Lung (tissue), 12 donors: Measurements from ENCODE around the gene COL18A1. TPM values are rescaled to one million over a fixed set of nuclear protein-coding genes. Genes with fewer than 3 reads are reported as not detected.

Experiments
- ATAC-seq: fragments of 200-7000 bp; cut with Tn5 transposase; one replicate; pipeline ENCODE4 v1.9.1; 2020; ENCODE audit warnings: moderate number of reproducible peaks; ENCODE audit not compliant: insufficient read depth, low FRiP score
- DNase-seq, 3 donors: peaks; one replicate each; pipeline ENCODE4 v3.0.0-alpha.2; 2013 to 2017
- H3K27ac ChIP-seq, 2 donors: one replicate each; pipeline ENCODE4 v1.5.1; 2013; ENCODE audit warnings: mild to moderate bottlenecking in 2 of 2, moderate library complexity in 2 of 2, control low read depth in 1 of 2, inconsistent platforms in 1 of 2, low read depth in 1 of 2, low read length in 1 of 2
- H3K27me3 ChIP-seq, 3 donors: one replicate each; pipeline ENCODE4 v1.5.1; 2013; ENCODE audit warnings: low read length in 2 of 3; ENCODE audit not compliant: control insufficient read depth in 3 of 3, insufficient read depth in 3 of 3
- H3K36me3 ChIP-seq, 4 donors: one replicate each; pipeline ENCODE4 v1.5.1; 2013; ENCODE audit warnings: low read length in 4 of 4, mild to moderate bottlenecking in 1 of 4, moderate library complexity in 1 of 4; ENCODE audit not compliant: control insufficient read depth in 4 of 4, insufficient read depth in 4 of 4
- H3K4me1 ChIP-seq, 5 donors: one replicate each; pipeline ENCODE4 v1.5.1; 2013; ENCODE audit warnings: low read length in 5 of 5, mild to moderate bottlenecking in 2 of 5, moderate library complexity in 1 of 5; ENCODE audit not compliant: control insufficient read depth in 5 of 5, insufficient read depth in 5 of 5
- H3K4me3 ChIP-seq: one replicate; pipeline ENCODE4 v1.5.1; 2013; ENCODE audit warnings: mild to moderate bottlenecking, control low read depth, moderate library complexity
- H3K9ac ChIP-seq, 2 donors: one replicate each; pipeline ENCODE4 v1.5.1; 2013; ENCODE audit warnings: low read length in 2 of 2, control low read depth in 1 of 2; ENCODE audit not compliant: insufficient read depth in 1 of 2
- H3K9me3 ChIP-seq, 4 donors: one replicate each; pipeline ENCODE4 v1.5.1; 2013; ENCODE audit warnings: low read length in 3 of 4, mild to moderate bottlenecking in 1 of 4, moderate library complexity in 1 of 4; ENCODE audit not compliant: control insufficient read depth in 4 of 4, insufficient read depth in 3 of 4
- WGBS, 2 donors: extraction: QIAGEN DNeasy Blood & Tissue Kit; methylation state at CpG; one replicate each; pipeline ENCODE4 v1.1.7; 2013; 5-methylcytosine and 5-hydroxymethylcytosine counted together
- polyA plus RNA-seq, 2 donors: library from polyadenylated mRNA; stranded (reverse); fragments of 200-250 nt; gene quantifications; one replicate each; pipeline ENCODE4 v1.2.1, GENCODE V29; 2013
- total RNA-seq, 2 donors: library from RNA; depleted of rRNA in 1 of 2; stranded (reverse); fragments of >200 nt in 1 of 2; gene quantifications; one replicate each; pipeline ENCODE4 v1.2.1, GENCODE V29; 2014 to 2021
- TF ChIP-seq, protein P1 (sequence below): IDR thresholded peaks from 2 replicates; pipeline ENCODE4 v1.5.1; 2012; ENCODE audit warnings: mild to moderate bottlenecking; ENCODE audit errors: control extremely low read depth, extremely low read depth
- donor health status: control.
- donor health status: control.
- donor health status: Bipolar disorder and iron deficiency.
- donor health status: healthy.
- donor health status: DM: yes; HTN: yes; CAD: no.

Gene COL18A1
- total and polyA plus RNA-seq, 4 donors, result 42.7 to 102 (median 45.8) TPM

GRCh38 chr21:45457161-45457831 is 52.3 kb downstream of the COL18A1 start:
- Histone ChIP-seq H3K27me3 (no peaks in the 10 kb centered on the region), H3K4me1 (peaks cover 0 to 33% (median 14%) of the 10 kb centered on the region in 5 donors), H3K4me3 (no peak overlapping the region), H3K27ac (no peak overlapping the region), H3K9me3 (peaks cover 0 to 2% (median 1%) of the 10 kb centered on the region in 4 donors), H3K36me3 (peaks cover 0 to 2% (median 0%) of the 10 kb centered on the region in 4 donors), H3K9ac (no peak overlapping the region)
- TF ChIP-seq, protein P1, sequence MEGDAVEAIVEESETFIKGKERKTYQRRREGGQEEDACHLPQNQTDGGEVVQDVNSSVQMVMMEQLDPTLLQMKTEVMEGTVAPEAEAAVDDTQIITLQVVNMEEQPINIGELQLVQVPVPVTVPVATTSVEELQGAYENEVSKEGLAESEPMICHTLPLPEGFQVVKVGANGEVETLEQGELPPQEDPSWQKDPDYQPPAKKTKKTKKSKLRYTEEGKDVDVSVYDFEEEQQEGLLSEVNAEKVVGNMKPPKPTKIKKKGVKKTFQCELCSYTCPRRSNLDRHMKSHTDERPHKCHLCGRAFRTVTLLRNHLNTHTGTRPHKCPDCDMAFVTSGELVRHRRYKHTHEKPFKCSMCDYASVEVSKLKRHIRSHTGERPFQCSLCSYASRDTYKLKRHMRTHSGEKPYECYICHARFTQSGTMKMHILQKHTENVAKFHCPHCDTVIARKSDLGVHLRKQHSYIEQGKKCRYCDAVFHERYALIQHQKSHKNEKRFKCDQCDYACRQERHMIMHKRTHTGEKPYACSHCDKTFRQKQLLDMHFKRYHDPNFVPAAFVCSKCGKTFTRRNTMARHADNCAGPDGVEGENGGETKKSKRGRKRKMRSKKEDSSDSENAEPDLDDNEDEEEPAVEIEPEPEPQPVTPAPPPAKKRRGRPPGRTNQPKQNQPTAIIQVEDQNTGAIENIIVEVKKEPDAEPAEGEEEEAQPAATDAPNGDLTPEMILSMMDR, result no peak
- DNase-seq, result no peak
- 85 to 90% methylated on average over 25 of the region's 25 CpGs for WGBS, 2 donors
- ATAC-seq, result no peak

- H3K9me3 ChIP-seq, result peaks cover 0 to 2% (median 1%) of the 10 kb centered on the region in 4 donors
- TF ChIP-seq, protein P1, result no peak
- DNase-seq, result no peak
- no peaks in the 10 kb centered on the region for H3K27me3 ChIP-seq
- peaks cover 0 to 33% (median 11%) of the 10 kb centered on the region in 5 donors for H3K4me1 ChIP-seq
- no peak overlapping the region for H3K9ac ChIP-seq
- peaks cover 0 to 2% (median 0%) of the 10 kb centered on the region in 4 donors for H3K36me3 ChIP-seq
- ATAC-seq, result no peak
- no peak overlapping the region for H3K27ac ChIP-seq
- 84 to 85% methylated on average over 8 to 9 of the region's 9 CpGs for WGBS, 2 donors
- H3K4me3 ChIP-seq, result no peak overlapping the region
Observed at GRCh38 chr21:45457832-45458172, 52.8 kb downstream of the COL18A1 start.

DNA sequence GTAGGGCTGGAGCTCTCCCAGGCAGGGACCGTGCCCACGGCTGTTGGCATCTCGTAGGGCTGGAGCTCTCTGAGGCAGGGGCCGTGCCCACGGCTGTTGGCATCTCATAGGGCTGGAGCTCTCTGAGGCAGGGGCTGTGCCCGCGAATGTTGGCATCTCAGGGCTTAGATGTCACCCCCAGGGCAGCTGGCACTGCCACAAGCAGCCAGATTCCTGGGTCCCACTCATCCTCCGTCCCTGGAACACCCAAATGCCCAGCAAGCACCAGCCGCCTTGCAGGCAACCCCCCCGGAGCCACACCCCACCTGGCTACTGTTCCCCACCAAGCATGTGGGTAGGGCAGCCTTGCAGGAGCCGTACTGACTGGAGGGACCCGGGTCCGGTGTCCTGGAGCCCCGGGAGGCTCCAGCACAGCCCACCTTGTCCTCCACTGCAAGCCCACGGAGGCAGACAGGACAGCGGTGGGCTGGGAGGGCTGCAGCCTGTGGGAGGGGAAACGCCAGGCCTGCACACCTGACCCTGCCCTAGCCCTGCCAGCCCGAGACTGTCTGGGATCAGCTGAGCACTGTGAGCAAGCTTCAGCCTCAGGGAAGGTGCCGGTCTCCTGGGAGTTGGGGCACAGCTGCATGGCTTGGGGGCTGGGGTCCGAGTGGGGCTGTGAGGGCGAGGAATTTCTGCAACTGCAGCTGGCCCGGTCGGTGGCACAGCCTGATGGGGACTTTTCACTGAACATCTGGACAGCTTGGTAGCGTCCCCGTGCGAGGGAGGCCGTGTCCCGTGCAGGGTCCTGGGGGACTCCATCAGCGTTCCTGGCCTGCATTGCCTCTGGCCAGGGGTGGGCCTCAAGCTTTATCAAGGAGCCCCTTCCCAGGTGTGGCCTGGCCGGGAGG is 53.6 kb downstream of the COL18A1 start:
- WGBS, 2 donors, result 86 to 93% methylated on average over 30 of the region's 30 CpGs
- TF ChIP-seq, protein P1, result no peak
- peaks cover 0 to 2% (median 0%) of the 10 kb centered on the region in 4 donors for H3K36me3 ChIP-seq
- no peak overlapping the region for H3K4me3 ChIP-seq
- H3K27ac ChIP-seq, result no peak overlapping the region
- ATAC-seq, result no peak
- peaks cover 0 to 2% (median 1%) of the 10 kb centered on the region in 4 donors for H3K9me3 ChIP-seq
- H3K27me3 ChIP-seq, result no peaks in the 10 kb centered on the region
- H3K4me1 ChIP-seq, result peaks cover 0 to 32% (median 9%) of the 10 kb centered on the region in 5 donors
- no peak for DNase-seq
- H3K9ac ChIP-seq, result no peak overlapping the region
